HG03135 (cell line): ENCODE data around the gene DHRSX.
"Not testable (repeated sequence)": the region's sequence is repeated elsewhere in the genome, so short reads cannot be mapped to it uniquely, and the experiment has no call there.

Experiments used
- ATAC-seq: cut with Tn5 transposase; IDR thresholded peaks from one replicate; pipeline ENCODE4 v1.9.1; 2021; ENCODE audit warnings: mild to moderate bottlenecking, moderate library complexity; ENCODE audit not compliant: unreplicated experiment

The DHRSX gene

GRCh38 chrX:2427737-2428136 is 73.0 kb downstream of the DHRSX start:
- ATAC-seq: no peak

- ATAC-seq: no peak
These were observed 73.6 kb downstream of the DHRSX start for GRCh38 chrX:2427147-2427546.

GRCh38 chrX:2426289-2426882 is 74.4 kb downstream of the DHRSX start:
- ATAC-seq: no peak

GRCh38 chrX:2425286-2426071 is 75.3 kb downstream of the DHRSX start:
- no peak for ATAC-seq

- ATAC-seq: no peak
These were observed 76.5 kb downstream of the DHRSX start for GRCh38 chrX:2424317-2424716.

- no peak for ATAC-seq
These were observed 76.9 kb downstream of the DHRSX start for GRCh38 chrX:2423899-2424298.

GRCh38 chrX:2423282-2423681 is 77.5 kb downstream of the DHRSX start:
- no peak for ATAC-seq

GRCh38 chrX:2419418-2419817 is 81.4 kb downstream of the DHRSX start:
- not testable (repeated sequence) for ATAC-seq

- ATAC-seq: no peak
These were observed 82.8 kb downstream of the DHRSX start for GRCh38 chrX:2418000-2418399.

GRCh38 chrX:2416851-2417604 is 83.7 kb downstream of the DHRSX start:
- no peak for ATAC-seq

GRCh38 chrX:2414384-2414783 is 86.4 kb downstream of the DHRSX start:
- no peak for ATAC-seq

GRCh38 chrX:2413969-2414368 is 86.8 kb downstream of the DHRSX start:
- no peak for ATAC-seq

- ATAC-seq: no peak
These were observed 88.6 kb downstream of the DHRSX start for GRCh38 chrX:2412131-2412530.

- ATAC-seq: no peak
These were observed 90.3 kb downstream of the DHRSX start for GRCh38 chrX:2410279-2411020.

- ATAC-seq: no peak
These were observed 91.0 kb downstream of the DHRSX start for GRCh38 chrX:2409796-2410195.

GRCh38 chrX:2408856-2409255 is 91.9 kb downstream of the DHRSX start:
- no peak for ATAC-seq

GRCh38 chrX:2406891-2407518 is 93.8 kb downstream of the DHRSX start:
- ATAC-seq: no peak

GRCh38 chrX:2404776-2405175 is 96.0 kb downstream of the DHRSX start:
- ATAC-seq: no peak

- ATAC-seq: no peak
These were observed 98.5 kb downstream of the DHRSX start for GRCh38 chrX:2402361-2402690.

- no peak for ATAC-seq
These were observed 99.0 kb downstream of the DHRSX start for GRCh38 chrX:2401590-2402360.
